ENCODE data around the gene BNC2.

BNC2 gene

DNA sequence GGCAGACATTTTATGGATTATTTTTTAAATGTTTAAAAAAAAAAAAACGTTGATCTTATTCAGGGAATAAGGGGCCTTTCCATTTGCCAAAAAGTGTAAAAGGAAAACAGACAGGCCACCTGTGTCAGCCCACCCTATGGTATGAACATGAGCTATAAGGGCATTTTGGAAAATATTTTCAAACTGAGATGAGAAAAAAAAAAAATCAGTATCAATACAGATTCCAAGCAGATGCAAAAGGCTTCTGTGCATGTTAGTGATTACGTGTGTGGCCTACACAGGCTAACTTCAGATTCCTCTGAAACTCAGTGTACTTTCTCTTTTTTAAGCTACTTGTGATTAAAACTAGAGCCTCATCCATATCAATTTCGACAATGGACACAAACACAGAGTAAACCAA, 189.9 kb downstream of the BNC2 start:
- no peak overlapping the region for H2BK15ac ChIP-seq (ENCODE audit: low read length)
- no peaks in the 10 kb centered on the region for H3K27me3 ChIP-seq (ENCODE audit: control insufficient read depth in 3 of 3, insufficient read depth in 3 of 3, low read depth in 1 of 3, low read length in 3 of 3)
- H3K4me2 ChIP-seq (ENCODE audit: insufficient read depth, low read length, poor library complexity, severe bottlenecking), result no peak overlapping the region
- no peak overlapping the region for H4K8ac ChIP-seq (ENCODE audit: low read depth, low read length)
- H2BK5ac ChIP-seq (ENCODE audit: low read length), result no peak overlapping the region
- no peak overlapping the region for H3K27ac ChIP-seq (replicated peaks; ENCODE audit: low read length)
- H2BK12ac ChIP-seq (ENCODE audit: low read length), result no peak overlapping the region
- peaks cover 2 to 3% of the 10 kb centered on the region in 2 donors for H3K4me1 ChIP-seq (ENCODE audit: control insufficient read depth in 2 of 2, insufficient read depth in 1 of 2, low read depth in 1 of 2, low read length in 2 of 2)
- no CpG with 5 or more reads among the region's 3 CpGs for WGBS, 2 donors (ENCODE audit: extremely low coverage in 2 of 2, insufficient read length in 2 of 2, insufficient replicate concordance in 1 of 2)
- no peak overlapping the region for H3K4me3 ChIP-seq (ENCODE audit: low read length in 2 of 2)
- no peak overlapping the region for H3K4ac ChIP-seq (ENCODE audit: low read length)
- H3K14ac ChIP-seq (ENCODE audit: low read length), result no peak overlapping the region
- H3K9me3 ChIP-seq (replicated peaks in 1 of 2; ENCODE audit: control insufficient read depth in 2 of 2, insufficient read depth in 1 of 2, low read depth in 1 of 2, low read length in 2 of 2), result no peaks in the 10 kb centered on the region
- H2AFZ ChIP-seq (ENCODE audit: low read length), result no peak overlapping the region
- DNase-seq (ENCODE audit: low spot score), result no peak
- no peak overlapping the region for H4K91ac ChIP-seq (ENCODE audit: low read depth, low read length, poor library complexity)
- H2AK5ac ChIP-seq (ENCODE audit: low read depth, low read length), result no peak overlapping the region
- no peak overlapping the region for H2BK120ac ChIP-seq (ENCODE audit: low read depth, low read length)
- no peaks in the 10 kb centered on the region for H3K36me3 ChIP-seq (replicated peaks in 1 of 2; ENCODE audit: control insufficient read depth in 2 of 2, insufficient read depth in 2 of 2, low read length in 2 of 2)
- no peak overlapping the region for H3K18ac ChIP-seq (ENCODE audit: low read length)
- H3K23ac ChIP-seq (ENCODE audit: low read depth, low read length, poor library complexity), result no peak overlapping the region
- no peak overlapping the region for H3K9ac ChIP-seq (ENCODE audit: low read depth, low read length, poor library complexity)
- no peaks in the 10 kb centered on the region for H3K79me1 ChIP-seq (ENCODE audit: low read depth, low read length)

DNA sequence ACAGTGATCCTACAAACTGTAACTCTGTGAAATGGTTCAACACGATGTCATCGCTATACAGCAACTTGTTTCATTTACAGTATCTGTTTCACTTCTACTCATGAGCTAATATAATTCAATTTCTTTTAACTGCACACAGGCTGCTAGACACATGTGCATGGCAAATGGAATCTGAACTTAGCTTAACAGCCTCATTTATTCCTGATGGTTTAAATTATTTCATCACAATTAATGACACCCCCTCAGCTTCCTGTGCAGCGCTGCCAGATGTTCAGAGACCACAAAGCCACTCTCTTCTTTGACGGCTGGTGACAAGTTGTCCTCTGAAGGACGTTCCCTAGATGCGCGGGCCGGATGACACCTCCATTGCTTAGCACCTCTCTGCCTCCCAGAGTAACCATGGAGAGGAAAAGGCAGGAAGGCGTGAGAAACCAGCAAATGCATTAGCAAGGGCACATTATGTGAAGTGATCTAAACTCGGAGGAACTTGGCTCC, 191.1 kb downstream of the BNC2 start:
- H2BK5ac ChIP-seq (ENCODE audit: low read length), result no peak overlapping the region
- H3K23ac ChIP-seq (ENCODE audit: low read depth, low read length, poor library complexity), result no peak overlapping the region
- H3K9ac ChIP-seq (ENCODE audit: low read depth, low read length, poor library complexity), result no peak overlapping the region
- no peak overlapping the region for H4K91ac ChIP-seq (ENCODE audit: low read depth, low read length, poor library complexity)
- peak overlapping the region; percentile 51 for H2AFZ ChIP-seq (ENCODE audit: low read length)
- no peak overlapping the region for H3K14ac ChIP-seq (ENCODE audit: low read length)
- H4K8ac ChIP-seq (ENCODE audit: low read depth, low read length), result no peak overlapping the region
- no peaks in the 10 kb centered on the region for H3K27me3 ChIP-seq (ENCODE audit: control insufficient read depth in 3 of 3, insufficient read depth in 3 of 3, low read depth in 1 of 3, low read length in 3 of 3)
- no peaks in the 10 kb centered on the region for H3K9me3 ChIP-seq (replicated peaks in 1 of 2; ENCODE audit: control insufficient read depth in 2 of 2, insufficient read depth in 1 of 2, low read depth in 1 of 2, low read length in 2 of 2)
- no peak overlapping the region for H2BK15ac ChIP-seq (ENCODE audit: low read length)
- WGBS, 2 donors (ENCODE audit: extremely low coverage in 2 of 2, insufficient read length in 2 of 2, insufficient replicate concordance in 1 of 2), result no CpG with 5 or more reads among the region's 10 CpGs
- H3K79me1 ChIP-seq (ENCODE audit: low read depth, low read length), result no peaks in the 10 kb centered on the region
- no peak for DNase-seq (ENCODE audit: low spot score)
- H3K36me3 ChIP-seq (replicated peaks in 1 of 2; ENCODE audit: control insufficient read depth in 2 of 2, insufficient read depth in 2 of 2, low read length in 2 of 2), result no peaks in the 10 kb centered on the region
- no peak overlapping the region for H3K4me2 ChIP-seq (ENCODE audit: insufficient read depth, low read length, poor library complexity, severe bottlenecking)
- H3K27ac ChIP-seq (replicated peaks; ENCODE audit: low read length), result no peak overlapping the region
- H2BK12ac ChIP-seq (ENCODE audit: low read length), result no peak overlapping the region
- peaks cover 2 to 3% of the 10 kb centered on the region in 2 donors for H3K4me1 ChIP-seq (ENCODE audit: control insufficient read depth in 2 of 2, insufficient read depth in 1 of 2, low read depth in 1 of 2, low read length in 2 of 2)
- no peak overlapping the region for H3K18ac ChIP-seq (ENCODE audit: low read length)
- no peak overlapping the region for H2AK5ac ChIP-seq (ENCODE audit: low read depth, low read length)
- no peak overlapping the region for H2BK120ac ChIP-seq (ENCODE audit: low read depth, low read length)
- no peak overlapping the region for H3K4ac ChIP-seq (ENCODE audit: low read length)
- H3K4me3 ChIP-seq (ENCODE audit: low read length in 2 of 2), result no peak overlapping the region

DNA sequence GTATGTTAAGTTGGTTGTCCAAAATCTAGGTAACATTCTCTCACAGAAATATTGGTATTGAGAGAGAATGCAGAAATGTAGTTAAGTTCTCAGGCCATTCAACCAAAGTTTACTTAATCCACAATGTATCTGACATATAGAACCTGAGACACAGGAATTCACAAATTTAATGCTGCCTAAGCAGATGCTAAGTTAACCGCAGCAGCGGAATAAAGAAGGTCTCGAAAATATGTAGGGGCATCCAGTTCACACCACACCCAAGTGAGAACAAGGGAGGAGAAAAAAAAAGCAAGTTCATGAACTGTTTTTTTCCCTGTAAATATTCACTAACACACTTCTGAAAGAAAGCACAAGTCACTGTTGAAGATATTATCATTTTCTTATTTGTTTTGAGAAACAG, 194.0 kb downstream of the BNC2 start:
- Histone ChIP-seq H2BK15ac (ENCODE audit: low read length) (no peak overlapping the region), H3K27ac (replicated peaks; ENCODE audit: low read length) (no peak overlapping the region), H3K18ac (ENCODE audit: low read length) (no peak overlapping the region), H3K9ac (ENCODE audit: low read depth, low read length, poor library complexity) (no peak overlapping the region), H3K27me3 (ENCODE audit: control insufficient read depth in 3 of 3, insufficient read depth in 3 of 3, low read depth in 1 of 3, low read length in 3 of 3) (no peaks in the 10 kb centered on the region), H2AFZ (ENCODE audit: low read length) (no peak overlapping the region), H3K14ac (ENCODE audit: low read length) (no peak overlapping the region), H3K36me3 (replicated peaks in 1 of 2; ENCODE audit: control insufficient read depth in 2 of 2, insufficient read depth in 2 of 2, low read length in 2 of 2) (no peaks in the 10 kb centered on the region), H2BK120ac (ENCODE audit: low read depth, low read length) (no peak overlapping the region), H2BK12ac (ENCODE audit: low read length) (no peak overlapping the region), H3K4me1 (ENCODE audit: control insufficient read depth in 2 of 2, insufficient read depth in 1 of 2, low read depth in 1 of 2, low read length in 2 of 2) (peaks cover 2 to 3% of the 10 kb centered on the region in 2 donors), H3K4me3 (ENCODE audit: low read length in 2 of 2) (no peak overlapping the region), H2BK5ac (ENCODE audit: low read length) (no peak overlapping the region), H3K23ac (ENCODE audit: low read depth, low read length, poor library complexity) (no peak overlapping the region), H3K4ac (ENCODE audit: low read length) (no peak overlapping the region), H3K9me3 (replicated peaks in 1 of 2; ENCODE audit: control insufficient read depth in 2 of 2, insufficient read depth in 1 of 2, low read depth in 1 of 2, low read length in 2 of 2) (no peaks in the 10 kb centered on the region), H2AK5ac (ENCODE audit: low read depth, low read length) (no peak overlapping the region), H3K79me1 (ENCODE audit: low read depth, low read length) (no peaks in the 10 kb centered on the region), H4K91ac (ENCODE audit: low read depth, low read length, poor library complexity) (no peak overlapping the region), H3K4me2 (ENCODE audit: insufficient read depth, low read length, poor library complexity, severe bottlenecking) (no peak overlapping the region), H4K8ac (ENCODE audit: low read depth, low read length) (no peak overlapping the region)
- no CpG with 5 or more reads among the region's 3 CpGs for WGBS, 2 donors (ENCODE audit: extremely low coverage in 2 of 2, insufficient read length in 2 of 2, insufficient replicate concordance in 1 of 2)
- DNase-seq (ENCODE audit: low spot score), result no peak

- no peak for DNase-seq (ENCODE audit: low spot score)
- H3K9me3 ChIP-seq (replicated peaks in 1 of 2; ENCODE audit: control insufficient read depth in 2 of 2, insufficient read depth in 1 of 2, low read depth in 1 of 2, low read length in 2 of 2), result no peaks in the 10 kb centered on the region
- no peaks in the 10 kb centered on the region for H3K36me3 ChIP-seq (replicated peaks in 1 of 2; ENCODE audit: control insufficient read depth in 2 of 2, insufficient read depth in 2 of 2, low read length in 2 of 2)
- H2BK15ac ChIP-seq (ENCODE audit: low read length), result no peak overlapping the region
- no peak overlapping the region for H3K4me3 ChIP-seq (ENCODE audit: low read length in 2 of 2)
- H3K14ac ChIP-seq (ENCODE audit: low read length), result no peak overlapping the region
- H2AK5ac ChIP-seq (ENCODE audit: low read depth, low read length), result no peak overlapping the region
- no peak overlapping the region for H4K8ac ChIP-seq (ENCODE audit: low read depth, low read length)
- H3K79me1 ChIP-seq (ENCODE audit: low read depth, low read length), result no peaks in the 10 kb centered on the region
- no peak overlapping the region for H4K91ac ChIP-seq (ENCODE audit: low read depth, low read length, poor library complexity)
- H2BK5ac ChIP-seq (ENCODE audit: low read length), result no peak overlapping the region
- H3K23ac ChIP-seq (ENCODE audit: low read depth, low read length, poor library complexity), result no peak overlapping the region
- no peak overlapping the region for H3K4me2 ChIP-seq (ENCODE audit: insufficient read depth, low read length, poor library complexity, severe bottlenecking)
- WGBS, 2 donors (ENCODE audit: extremely low coverage in 2 of 2, insufficient read length in 2 of 2, insufficient replicate concordance in 1 of 2), result no CpG with 5 or more reads among the region's 5 CpGs
- no peak overlapping the region for H3K18ac ChIP-seq (ENCODE audit: low read length)
- H2BK12ac ChIP-seq (ENCODE audit: low read length), result no peak overlapping the region
- H3K27ac ChIP-seq (replicated peaks; ENCODE audit: low read length), result no peak overlapping the region
- no peaks in the 10 kb centered on the region for H3K27me3 ChIP-seq (ENCODE audit: control insufficient read depth in 3 of 3, insufficient read depth in 3 of 3, low read depth in 1 of 3, low read length in 3 of 3)
- H2AFZ ChIP-seq (ENCODE audit: low read length), result no peak overlapping the region
- H2BK120ac ChIP-seq (ENCODE audit: low read depth, low read length), result no peak overlapping the region
- no peak overlapping the region for H3K4ac ChIP-seq (ENCODE audit: low read length)
- peaks cover 0 to 3% of the 10 kb centered on the region in 2 donors for H3K4me1 ChIP-seq (ENCODE audit: control insufficient read depth in 2 of 2, insufficient read depth in 1 of 2, low read depth in 1 of 2, low read length in 2 of 2)
- no peak overlapping the region for H3K9ac ChIP-seq (ENCODE audit: low read depth, low read length, poor library complexity)
Observed at GRCh38 chr9:16675131-16675530, 195.3 kb downstream of the BNC2 start.
